ENCODE data around the gene TNFRSF1B. TPM values are rescaled to one million over a fixed set of nuclear protein-coding genes. Genes with fewer than 3 reads are reported as not detected.

Gene TNFRSF1B
- polyA plus RNA-seq, 1 donor (not counting 4 experiments of a cell fraction or from before 2014, with no cell fraction given): 0.04 TPM

GRCh38 chr1:12170263-12170671 lies 3.5 kb downstream of the TNFRSF1B start:
- DNase-seq (ENCODE audit: low read depth, low spot score) (no peak), FAIRE-seq (no peak)
- Histone ChIP-seq H3K79me2 (ENCODE audit: control insufficient read depth, insufficient read depth, low read length) (no peaks in the 10 kb centered on the region), H3K36me3 (ENCODE audit: control insufficient read depth in 2 of 2, extremely low read depth in 1 of 2, insufficient read depth in 2 of 2, low read length in 2 of 2) (no peaks in the 10 kb centered on the region), H2AFZ (ENCODE audit: control insufficient read depth, low read length) (no peak overlapping the region), H3K9ac (ENCODE audit: control insufficient read depth, extremely low read depth, insufficient read depth, low read length) (no peak overlapping the region), H3K27me3 (ENCODE audit: control insufficient read depth, extremely low read depth, insufficient read depth, low read length) (peaks cover 32% of the 10 kb centered on the region), H3K9me3 (ENCODE audit: control insufficient read depth, low read depth, low read length) (no peaks in the 10 kb centered on the region), H3K4me2 (ENCODE audit: control insufficient read depth, extremely low read depth, insufficient read depth, low read depth, low read length) (no peak overlapping the region), H4K20me1 (ENCODE audit: control insufficient read depth, extremely low read depth, insufficient read depth, low read length) (no peaks in the 10 kb centered on the region), H3K27ac (ENCODE audit: control insufficient read depth, insufficient read depth, low read length) (no peak overlapping the region), H3K9me1 (ENCODE audit: control insufficient read depth, extremely low read depth, insufficient read depth, low read length) (peaks cover 3% of the 10 kb centered on the region), H3K4me3 (ENCODE audit: control insufficient read depth in 2 of 3, extremely low read depth in 1 of 3, insufficient read depth in 2 of 3, low read depth in 1 of 3, low read length in 3 of 3) (no peak overlapping the region), H3K4me1 (ENCODE audit: control insufficient read depth, extremely low read depth, insufficient read depth, low read length) (no peaks in the 10 kb centered on the region)
- dilution Hi-C loops (cut with MboI; ENCODE audit: extremely low pct_ligation_motif_present, low sequenced_read_pairs): no loop called here
- TF ChIP-seq CTCF (optimal IDR thresholded peaks at IDR 0.05 in 1 of 3, IDR thresholded peaks at IDR 0.05 in 1 of 3, conservative IDR thresholded peaks at IDR 0.05 in 1 of 3; ENCODE audit: extremely low read depth in 1 of 3, insufficient read depth in 2 of 3, low read length in 3 of 3): no peak
- TF ChIP-seq EZH2 (IDR thresholded peaks at IDR 0.05; ENCODE audit: low read length): no peak

GRCh38 chr1:12171206-12172041 lies 4.6 kb downstream of the TNFRSF1B start:
- TF ChIP-seq CTCF (optimal IDR thresholded peaks at IDR 0.05 in 1 of 3, IDR thresholded peaks at IDR 0.05 in 1 of 3, conservative IDR thresholded peaks at IDR 0.05 in 1 of 3; ENCODE audit: extremely low read depth in 1 of 3, insufficient read depth in 2 of 3, low read length in 3 of 3) (no peak), EZH2 (IDR thresholded peaks at IDR 0.05; ENCODE audit: low read length) (no peak)
- Histone ChIP-seq H3K9ac (ENCODE audit: control insufficient read depth, extremely low read depth, insufficient read depth, low read length) (no peak overlapping the region), H3K27ac (ENCODE audit: control insufficient read depth, insufficient read depth, low read length) (no peak overlapping the region), H3K4me1 (ENCODE audit: control insufficient read depth, extremely low read depth, insufficient read depth, low read length) (no peaks in the 10 kb centered on the region), H3K9me3 (ENCODE audit: control insufficient read depth, low read depth, low read length) (no peaks in the 10 kb centered on the region), H3K9me1 (ENCODE audit: control insufficient read depth, extremely low read depth, insufficient read depth, low read length) (peaks cover 3% of the 10 kb centered on the region), H3K27me3 (ENCODE audit: control insufficient read depth, extremely low read depth, insufficient read depth, low read length) (peaks cover 32% of the 10 kb centered on the region), H3K79me2 (ENCODE audit: control insufficient read depth, insufficient read depth, low read length) (no peaks in the 10 kb centered on the region), H3K36me3 (ENCODE audit: control insufficient read depth in 2 of 2, extremely low read depth in 1 of 2, insufficient read depth in 2 of 2, low read length in 2 of 2) (no peaks in the 10 kb centered on the region), H3K4me3 (ENCODE audit: control insufficient read depth in 2 of 3, extremely low read depth in 1 of 3, insufficient read depth in 2 of 3, low read depth in 1 of 3, low read length in 3 of 3) (no peak overlapping the region), H3K4me2 (ENCODE audit: control insufficient read depth, extremely low read depth, insufficient read depth, low read depth, low read length) (no peak overlapping the region), H4K20me1 (ENCODE audit: control insufficient read depth, extremely low read depth, insufficient read depth, low read length) (no peaks in the 10 kb centered on the region), H2AFZ (ENCODE audit: control insufficient read depth, low read length) (no peak overlapping the region)
- DNase-seq (ENCODE audit: low read depth, low spot score) (no peak), FAIRE-seq (no peak)
- dilution Hi-C loops (cut with MboI; ENCODE audit: extremely low pct_ligation_motif_present, low sequenced_read_pairs): no loop called here

Data from keratinocyte (primary cell).